Stimulated activated CD8-positive, alpha-beta memory T cell treated with anti-CD3 and anti-CD28 coated beads, Interleukin-7, amount 100 ng/mL, for 48 hours (primary cell): ENCODE data around the gene ABHD4.
"Not testable (repeated sequence)": the region's sequence is repeated elsewhere in the genome, so short reads cannot be mapped to it uniquely, and the experiment has no call there.

ENCODE experiments used
- DNase-seq, 2 donors: peaks; one replicate each; pipeline ENCODE4 v3.0.0-alpha.2; 2020; ENCODE audit warnings: low read depth in 1 of 2; ENCODE audit errors: extremely low read depth in 1 of 2

Gene ABHD4

DNA sequence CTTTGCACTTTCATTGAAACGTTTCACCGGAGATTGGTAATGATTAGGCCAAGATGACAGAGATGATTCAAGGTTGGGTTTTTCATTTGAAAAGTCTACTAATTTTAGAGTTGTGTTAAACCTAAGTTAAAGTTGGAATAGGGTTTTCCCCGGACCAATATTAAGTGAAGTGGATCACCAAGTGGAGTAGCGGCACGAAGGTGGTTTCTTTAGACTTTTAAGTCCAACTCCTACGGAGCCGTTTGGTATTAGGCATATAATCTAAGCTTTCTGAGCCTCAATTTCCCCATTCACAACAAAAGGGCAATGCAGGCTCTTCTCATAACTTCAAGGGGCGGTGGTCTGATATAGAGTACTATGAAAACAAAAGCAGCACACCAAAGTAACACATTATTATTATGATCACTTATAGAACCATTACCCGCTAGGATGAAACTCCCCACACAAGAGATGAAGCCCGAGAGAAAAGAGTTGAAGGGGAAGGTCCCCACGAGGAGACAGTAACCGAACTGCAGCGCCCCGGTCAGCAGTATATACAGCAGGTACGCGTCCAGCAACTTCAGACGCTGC is 9.5 kb upstream of the ABHD4 start:
- no peak for DNase-seq

- DNase-seq, result peak; percentile 98 to 100
These were observed 8.8 kb upstream of the ABHD4 start, which contains the start of gene DAD1 for GRCh38 chr14:22589096-22589839. Gene DAD1, minus strand, starts transcription at chr14:22589224. Its CDS starts 67 bp downstream, at chr14:22589157.

DNA sequence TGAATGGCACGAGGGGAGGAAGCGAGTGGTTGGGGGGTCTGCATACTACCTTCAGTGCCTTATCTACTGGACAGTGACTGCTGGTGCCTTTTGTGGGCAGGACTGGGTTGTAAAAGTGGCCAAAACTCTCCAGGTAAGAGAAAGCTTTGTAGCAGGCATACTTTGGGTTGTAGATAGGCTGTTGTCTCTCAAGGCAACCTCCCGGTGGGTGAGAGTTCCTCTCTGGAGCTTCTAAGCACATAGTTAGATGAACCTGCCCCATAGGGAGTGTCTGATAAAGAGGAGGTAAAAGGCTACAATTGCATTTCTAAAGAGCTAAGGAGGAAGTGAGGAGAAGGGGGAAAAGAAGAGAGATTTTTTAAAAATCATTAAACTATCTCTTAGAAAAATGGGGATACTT is 4.9 kb upstream of the ABHD4 start:
- DNase-seq, result no peak

- no peak for DNase-seq
These were observed 4.5 kb upstream of the ABHD4 start for GRCh38 chr14:22593601-22594000.

- no peak for DNase-seq
These were observed 3.9 kb upstream of the ABHD4 start for GRCh38 chr14:22594156-22594716.

DNA sequence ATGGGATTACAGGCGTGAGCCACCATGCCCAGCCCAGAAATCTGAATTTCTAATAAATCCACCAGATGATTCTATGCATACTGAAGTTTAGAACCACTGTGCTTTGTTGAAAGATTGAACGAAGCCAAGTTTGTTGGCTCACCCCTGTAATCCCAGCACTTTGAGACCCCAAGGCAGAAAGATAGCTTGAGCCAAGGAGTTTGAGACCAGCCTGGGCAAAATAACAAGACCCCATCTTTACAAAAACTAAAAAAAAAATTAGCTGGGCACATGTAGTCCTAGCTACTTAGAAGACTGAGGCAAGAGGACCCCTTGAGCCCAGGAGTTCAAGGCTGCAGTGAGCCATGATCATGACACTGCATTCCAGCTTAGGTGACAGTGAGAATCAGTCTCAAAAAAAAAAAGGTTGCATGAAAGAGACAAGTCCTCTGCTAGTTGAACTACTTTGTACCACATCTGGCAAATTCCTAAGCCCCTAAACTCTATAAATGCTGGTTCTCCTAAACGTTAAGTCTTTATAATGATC is 1.7 kb upstream of the ABHD4 start:
- DNase-seq, result no peak

GRCh38 chr14:22597265-22597664 is 835 bp upstream of the ABHD4 start:
- DNase-seq, result no peak

GRCh38 chr14:22597771-22598098 is 365 bp upstream of the ABHD4 start:
- DNase-seq, result no peak

- DNase-seq, result peak in 1 of 2 donors; percentile 32
These were observed 770 bp downstream of the ABHD4 start for GRCh38 chr14:22598896-22599244.

- DNase-seq, result no peak
These were observed 1.2 kb downstream of the ABHD4 start for GRCh38 chr14:22599349-22599748.

DNA sequence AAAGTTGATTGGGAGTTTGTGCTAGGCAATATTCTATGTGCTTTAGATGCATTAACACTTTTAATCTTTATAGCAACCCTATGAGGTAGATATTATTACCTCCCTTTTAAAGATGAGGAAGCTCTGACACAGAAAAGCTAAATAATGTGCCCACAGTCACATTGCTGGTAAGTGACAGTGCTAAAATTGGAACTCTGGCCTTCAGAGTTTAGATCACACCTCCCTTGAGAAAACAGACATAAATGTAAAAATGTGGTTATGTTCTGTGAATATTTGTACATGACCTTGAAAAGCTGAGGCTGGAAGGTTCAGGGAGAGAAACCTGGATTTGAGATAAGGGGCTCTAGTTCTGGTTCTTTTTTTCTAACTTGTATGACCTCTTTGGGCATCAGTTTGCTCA is 1.9 kb downstream of the ABHD4 start:
- no peak for DNase-seq

DNA sequence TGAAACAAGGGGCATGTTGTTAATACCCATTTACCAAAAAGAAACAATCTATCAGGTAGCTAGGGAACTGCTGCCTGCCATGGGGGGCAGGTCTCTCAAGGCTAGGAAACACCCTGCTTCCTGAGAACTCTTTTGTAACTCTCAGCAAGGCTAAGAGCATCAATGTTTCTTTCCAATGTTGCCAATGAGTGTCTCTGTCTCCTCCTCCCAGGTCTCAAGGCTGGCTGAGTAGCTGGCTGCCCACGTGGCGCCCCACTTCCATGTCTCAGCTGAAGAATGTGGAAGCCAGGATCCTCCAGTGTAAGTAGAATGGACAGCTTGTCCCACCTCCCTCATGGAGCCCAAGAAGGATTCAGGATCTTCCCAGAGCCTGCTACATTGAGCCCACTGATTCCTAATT is 3.4 kb downstream of the ABHD4 start:
- DNase-seq, result no peak

DNA sequence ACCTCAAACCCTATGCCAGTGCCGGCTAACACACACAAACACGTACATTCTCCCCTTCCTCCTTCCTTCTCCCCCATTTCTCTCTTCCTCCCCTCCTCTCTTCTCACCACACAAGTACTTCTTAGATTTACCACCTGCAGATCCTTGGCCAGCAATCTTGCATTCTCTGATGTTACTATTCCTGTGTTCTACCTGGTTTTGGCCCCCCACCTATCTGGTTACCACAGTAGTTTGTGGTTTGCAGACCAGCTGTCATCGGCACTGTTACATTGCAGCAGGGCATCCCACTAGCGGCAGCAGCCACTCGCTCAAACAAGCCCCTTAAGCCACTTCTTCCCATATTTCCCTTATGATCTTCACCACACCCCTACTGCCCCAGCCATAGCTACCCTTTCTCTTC is 3.9 kb downstream of the ABHD4 start:
- no peak for DNase-seq

GRCh38 chr14:22602862-22603261 is 4.8 kb downstream of the ABHD4 start:
- no peak for DNase-seq

GRCh38 chr14:22606380-22606779 is 8.3 kb downstream of the ABHD4 start:
- no peak for DNase-seq

DNA sequence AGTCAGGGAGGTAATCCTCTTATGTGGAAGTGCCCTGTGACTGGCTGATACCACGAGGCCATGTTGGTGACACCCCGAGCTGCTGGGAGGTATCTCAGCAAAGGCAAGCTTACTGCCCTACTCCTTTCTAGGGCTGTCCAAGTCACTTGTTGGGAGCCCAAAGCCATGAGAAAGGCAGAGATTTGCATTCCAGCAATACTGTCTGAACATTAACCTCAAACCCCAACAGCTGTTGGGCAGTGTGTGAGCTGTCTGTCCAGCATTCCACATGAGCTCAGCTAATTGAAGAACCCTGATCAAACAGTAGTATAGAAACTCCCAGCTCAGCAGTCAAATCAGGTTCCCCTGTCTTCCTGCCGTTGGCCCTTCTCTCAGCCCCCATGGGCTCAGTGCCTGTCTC is 9.2 kb downstream of the ABHD4 start:
- DNase-seq, result no peak

DNA sequence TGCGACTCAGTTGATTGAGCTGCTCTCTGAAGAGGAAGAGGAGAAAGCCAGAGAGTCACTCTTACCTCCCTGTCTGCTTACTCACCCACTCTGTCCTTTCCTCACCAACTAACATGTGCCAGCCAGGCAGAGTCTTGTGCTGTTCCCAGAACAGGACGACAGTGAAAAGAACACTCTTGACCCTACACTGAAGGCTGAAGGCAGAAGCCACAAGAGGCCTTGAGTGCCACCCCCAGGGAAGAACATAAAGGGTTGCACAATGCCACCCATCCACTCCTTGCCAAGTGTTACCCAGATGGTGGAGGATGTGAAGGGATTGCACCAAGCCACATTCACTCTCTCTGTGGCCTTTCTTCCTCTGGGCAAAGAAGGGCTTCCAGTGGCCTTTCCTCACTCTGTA is 12.8 kb downstream of the ABHD4 start:
- DNase-seq, result no peak

DNA sequence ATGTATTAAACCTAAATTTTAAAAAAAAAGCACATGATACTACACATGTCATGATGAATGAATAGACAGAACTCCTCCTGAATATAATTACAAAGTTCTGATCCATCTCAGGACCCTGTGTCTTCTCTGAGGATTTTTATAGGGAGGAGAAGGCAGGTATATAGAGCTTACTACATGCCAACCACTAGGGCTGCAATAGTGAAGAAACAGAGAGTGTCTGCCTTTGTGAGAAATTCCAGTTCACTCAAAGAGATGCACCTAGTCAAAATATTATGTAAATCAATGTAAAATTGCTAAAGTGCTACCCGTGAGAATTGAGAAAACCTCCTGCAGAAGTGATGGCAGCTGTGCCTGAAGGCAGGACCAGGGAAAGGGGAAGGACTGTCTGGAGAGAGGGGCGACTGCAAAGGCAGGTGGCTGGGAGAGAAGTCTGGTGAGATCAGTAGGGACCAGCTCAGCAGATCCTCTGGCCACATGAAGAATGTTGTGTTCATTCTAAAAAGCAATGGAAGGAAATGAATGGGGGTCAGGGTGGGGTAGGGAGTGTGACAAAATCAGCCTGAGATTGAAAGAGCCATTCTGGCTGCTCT is 15.1 kb downstream of the ABHD4 start:
- DNase-seq, result no peak

DNA sequence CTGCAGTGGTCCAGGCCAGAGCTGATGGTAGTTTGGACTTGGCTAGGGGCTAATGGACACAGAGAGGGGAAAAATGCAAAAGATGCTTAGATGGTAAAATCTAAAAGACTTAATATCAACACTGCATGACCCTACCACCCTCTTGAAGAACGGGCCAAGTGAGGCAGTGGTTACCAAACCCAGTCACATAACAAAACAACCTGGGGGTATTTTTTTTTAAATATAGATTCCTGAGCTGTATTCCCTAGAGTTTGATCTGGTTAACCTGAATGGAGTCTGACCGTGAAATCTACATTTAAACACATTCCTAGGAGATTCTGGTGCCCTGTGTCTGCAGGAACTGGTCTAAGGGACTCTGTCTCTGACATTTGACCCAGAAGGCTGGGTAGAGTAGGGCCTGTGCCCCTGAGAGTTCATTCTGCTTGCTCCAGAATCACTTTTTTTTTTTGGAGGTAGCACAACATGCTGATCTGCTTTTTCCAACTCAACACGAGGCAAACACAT is 15.7 kb downstream of the ABHD4 start:
- no peak for DNase-seq

GRCh38 chr14:22614240-22614799 is 16.2 kb downstream of the ABHD4 start:
- DNase-seq, result no peak

DNA sequence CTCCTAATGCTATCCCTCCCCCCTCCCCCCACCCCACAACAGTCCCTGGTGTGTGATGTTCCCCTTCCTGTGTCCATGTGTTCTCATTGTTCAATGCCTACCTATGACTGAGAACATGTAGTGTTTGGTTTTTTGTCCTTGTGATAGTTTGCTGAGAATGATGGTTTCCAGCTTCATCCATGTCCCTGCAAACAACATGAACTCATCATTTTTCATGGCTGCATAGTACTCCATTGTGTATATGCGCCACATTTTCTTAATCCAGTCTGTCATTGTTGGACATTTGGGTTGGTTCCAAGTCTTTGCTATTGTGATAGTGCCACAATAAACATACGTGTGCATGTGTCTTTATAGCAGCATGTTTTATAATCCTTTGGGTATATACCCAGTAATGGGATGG is 17.7 kb downstream of the ABHD4 start:
- not testable (repeated sequence) for DNase-seq
